ENCODE measurements around the gene MATCAP1. TPM values are rescaled to one million over a fixed set of nuclear protein-coding genes. Genes with fewer than 3 reads are reported as not detected.

MATCAP1 gene
- total RNA-seq, 1 experiment from 2014 or later = 40.8 TPM

DNA sequence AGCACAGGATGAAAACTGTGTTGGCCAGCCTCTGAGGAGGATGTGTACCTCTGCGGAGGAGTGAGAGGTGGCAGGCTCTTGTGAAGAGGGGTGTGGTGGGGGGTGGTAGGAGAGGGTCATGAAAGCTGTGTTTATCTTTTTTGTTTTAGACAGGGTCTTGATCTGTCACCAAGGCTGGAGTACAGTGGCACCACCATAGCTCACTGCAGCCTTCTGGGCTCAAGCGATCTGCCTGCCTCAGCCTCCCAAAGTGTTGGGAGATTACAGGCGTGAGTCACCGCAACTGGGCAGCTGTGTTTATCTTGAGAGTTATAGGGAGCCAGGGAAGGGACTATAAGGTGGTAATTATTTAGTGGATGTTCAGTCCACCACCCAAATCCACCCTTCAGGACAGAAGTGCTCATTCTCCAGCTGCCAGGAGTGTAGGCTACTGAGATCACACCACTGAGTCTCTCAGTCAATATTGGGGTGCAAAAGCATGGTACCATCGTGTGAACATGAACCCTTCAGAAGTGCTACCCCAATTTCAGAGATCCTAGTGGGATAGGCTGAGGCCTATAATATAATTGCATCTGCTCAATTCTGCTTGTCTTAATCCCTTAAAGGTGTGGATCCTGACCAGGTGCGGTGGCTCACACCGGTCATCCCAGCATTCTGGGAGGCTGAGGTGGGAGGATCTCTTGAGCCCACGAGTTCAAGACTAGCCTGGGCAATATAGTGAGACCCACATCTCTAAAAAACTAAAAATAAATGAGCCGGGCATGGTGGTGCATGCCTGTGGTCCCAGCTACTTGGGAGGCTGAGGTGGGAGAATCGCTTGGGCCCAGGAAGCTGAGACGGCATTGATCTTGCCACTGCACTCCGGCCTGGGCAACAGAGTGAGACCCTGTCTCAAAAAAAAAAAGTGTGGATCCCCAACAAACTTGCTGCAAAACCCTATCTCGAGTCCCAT is 7.0 kb upstream of the MATCAP1 start:
- peaks cover 21% of the 10 kb centered on the region for H3K36me3 Mint-ChIP-seq
- no peak overlapping the region for H3K27ac Mint-ChIP-seq
- DNase-seq (ENCODE audit: low spot score) = no peak
- CTCF ChIA-PET = interaction anchor here (0.7 to 1.9 kb wide), 10 partner anchors 9 to 241 kb away, joined by 3 to 8 read pairs (median 4); partner anchors contain the start of genes CES3 and NOL3
- no peaks in the 10 kb centered on the region for H3K9me3 Mint-ChIP-seq
- peaks cover 32% of the 10 kb centered on the region for H3K4me1 Mint-ChIP-seq
- POLR2A ChIA-PET = interaction anchor here (1.2 kb wide), 1 partner anchor 36 kb away, joined by 5 read pairs; the partner anchor contains the start of gene TMEM208
- H3K27me3 Mint-ChIP-seq (ENCODE audit: low read depth) = peaks cover 13% of the 10 kb centered on the region
- no peak overlapping the region for H3K4me3 Mint-ChIP-seq
- no peak for ATAC-seq
- TF ChIP-seq HMGXB4 (CRISPR knock-in tag; IDR thresholded peaks at IDR 0.05) (no peak), ATF1 (CRISPR knock-in tag; IDR thresholded peaks at IDR 0.05) (no peak), E2F1 (CRISPR knock-in tag; IDR thresholded peaks at IDR 0.05) (no peak), ELF4 (CRISPR knock-in tag; IDR thresholded peaks at IDR 0.05; ENCODE audit: low read depth) (no peak), ZNF396 (CRISPR knock-in tag; IDR thresholded peaks at IDR 0.05; ENCODE audit: borderline replicate concordance) (no peak), ZNF532 (CRISPR knock-in tag; IDR thresholded peaks at IDR 0.05; ENCODE audit: borderline replicate concordance) (no peak), RELA (CRISPR knock-in tag; IDR thresholded peaks at IDR 0.05; ENCODE audit: borderline replicate concordance) (no peak), NFYB (CRISPR knock-in tag; conservative IDR thresholded peaks at IDR 0.05; ENCODE audit: low read depth) (no peak), JUN (CRISPR knock-in tag; IDR thresholded peaks at IDR 0.05) (no peak), ZNF232 (CRISPR knock-in tag; IDR thresholded peaks at IDR 0.05) (no peak), AFF4 (CRISPR knock-in tag; IDR thresholded peaks at IDR 0.05; ENCODE audit: borderline replicate concordance) (no peak), PRRX2 (CRISPR knock-in tag; IDR thresholded peaks at IDR 0.05) (no peak), FOXK1 (CRISPR knock-in tag; IDR thresholded peaks at IDR 0.05) (no peak), SMAD3 (CRISPR knock-in tag; IDR thresholded peaks at IDR 0.05; ENCODE audit: borderline replicate concordance) (no peak)
- TF ChIP-seq, protein P1, sequence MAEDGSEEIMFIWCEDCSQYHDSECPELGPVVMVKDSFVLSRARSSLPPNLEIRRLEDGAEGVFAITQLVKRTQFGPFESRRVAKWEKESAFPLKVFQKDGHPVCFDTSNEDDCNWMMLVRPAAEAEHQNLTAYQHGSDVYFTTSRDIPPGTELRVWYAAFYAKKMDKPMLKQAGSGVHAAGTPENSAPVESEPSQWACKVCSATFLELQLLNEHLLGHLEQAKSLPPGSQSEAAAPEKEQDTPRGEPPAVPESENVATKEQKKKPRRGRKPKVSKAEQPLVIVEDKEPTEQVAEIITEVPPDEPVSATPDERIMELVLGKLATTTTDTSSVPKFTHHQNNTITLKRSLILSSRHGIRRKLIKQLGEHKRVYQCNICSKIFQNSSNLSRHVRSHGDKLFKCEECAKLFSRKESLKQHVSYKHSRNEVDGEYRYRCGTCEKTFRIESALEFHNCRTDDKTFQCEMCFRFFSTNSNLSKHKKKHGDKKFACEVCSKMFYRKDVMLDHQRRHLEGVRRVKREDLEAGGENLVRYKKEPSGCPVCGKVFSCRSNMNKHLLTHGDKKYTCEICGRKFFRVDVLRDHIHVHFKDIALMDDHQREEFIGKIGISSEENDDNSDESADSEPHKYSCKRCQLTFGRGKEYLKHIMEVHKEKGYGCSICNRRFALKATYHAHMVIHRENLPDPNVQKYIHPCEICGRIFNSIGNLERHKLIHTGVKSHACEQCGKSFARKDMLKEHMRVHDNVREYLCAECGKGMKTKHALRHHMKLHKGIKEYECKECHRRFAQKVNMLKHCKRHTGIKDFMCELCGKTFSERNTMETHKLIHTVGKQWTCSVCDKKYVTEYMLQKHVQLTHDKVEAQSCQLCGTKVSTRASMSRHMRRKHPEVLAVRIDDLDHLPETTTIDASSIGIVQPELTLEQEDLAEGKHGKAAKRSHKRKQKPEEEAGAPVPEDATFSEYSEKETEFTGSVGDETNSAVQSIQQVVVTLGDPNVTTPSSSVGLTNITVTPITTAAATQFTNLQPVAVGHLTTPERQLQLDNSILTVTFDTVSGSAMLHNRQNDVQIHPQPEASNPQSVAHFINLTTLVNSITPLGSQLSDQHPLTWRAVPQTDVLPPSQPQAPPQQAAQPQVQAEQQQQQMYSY (CRISPR knock-in tag; IDR thresholded peaks at IDR 0.05) = no peak
- TF ChIP-seq, protein P2, sequence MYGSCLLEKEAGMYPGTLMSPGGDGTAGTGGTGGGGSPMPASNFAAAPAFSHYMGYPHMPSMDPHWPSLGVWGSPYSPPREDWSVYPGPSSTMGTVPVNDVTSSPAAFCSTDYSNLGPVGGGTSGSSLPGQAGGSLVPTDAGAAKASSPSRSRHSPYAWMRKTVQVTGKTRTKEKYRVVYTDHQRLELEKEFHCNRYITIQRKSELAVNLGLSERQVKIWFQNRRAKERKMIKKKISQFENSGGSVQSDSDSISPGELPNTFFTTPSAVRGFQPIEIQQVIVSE (CRISPR knock-in tag; IDR thresholded peaks at IDR 0.05; ENCODE audit: borderline replicate concordance) = no peak
- TF ChIP-seq, protein P3, sequence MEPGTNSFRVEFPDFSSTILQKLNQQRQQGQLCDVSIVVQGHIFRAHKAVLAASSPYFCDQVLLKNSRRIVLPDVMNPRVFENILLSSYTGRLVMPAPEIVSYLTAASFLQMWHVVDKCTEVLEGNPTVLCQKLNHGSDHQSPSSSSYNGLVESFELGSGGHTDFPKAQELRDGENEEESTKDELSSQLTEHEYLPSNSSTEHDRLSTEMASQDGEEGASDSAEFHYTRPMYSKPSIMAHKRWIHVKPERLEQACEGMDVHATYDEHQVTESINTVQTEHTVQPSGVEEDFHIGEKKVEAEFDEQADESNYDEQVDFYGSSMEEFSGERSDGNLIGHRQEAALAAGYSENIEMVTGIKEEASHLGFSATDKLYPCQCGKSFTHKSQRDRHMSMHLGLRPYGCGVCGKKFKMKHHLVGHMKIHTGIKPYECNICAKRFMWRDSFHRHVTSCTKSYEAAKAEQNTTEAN (CRISPR knock-in tag; IDR thresholded peaks at IDR 0.05) = no peak

All from WTC11 (cell line).